ENCODE results near the gene LIN7A. TPM values are rescaled to one million over a fixed set of nuclear protein-coding genes. Genes with fewer than 3 reads are reported as not detected.

The LIN7A gene
- total and polyA plus RNA-seq, 4 donors = 6.0 to 20.6 (median 9.1) TPM

DNA sequence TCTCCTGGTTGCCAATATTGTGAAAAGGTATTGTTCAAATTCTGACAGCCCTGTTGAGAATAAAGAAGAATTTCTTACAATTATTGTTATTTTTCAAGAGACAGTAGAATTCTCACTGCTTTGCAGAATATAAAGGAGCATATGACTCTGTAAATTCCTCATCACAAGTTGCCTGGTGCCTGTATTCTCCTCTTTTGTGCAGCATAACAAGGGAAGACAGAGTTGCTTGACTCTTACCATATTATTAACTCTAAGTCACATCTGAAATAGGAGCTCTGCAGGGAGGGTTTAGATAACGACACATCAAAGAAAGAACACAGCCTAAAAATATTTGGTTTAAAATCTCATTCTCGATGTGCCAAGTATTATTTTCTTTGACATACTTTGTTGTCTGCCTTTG, 189.9 kb downstream of the LIN7A start (continued):
- TF ChIP-seq, protein P1, sequence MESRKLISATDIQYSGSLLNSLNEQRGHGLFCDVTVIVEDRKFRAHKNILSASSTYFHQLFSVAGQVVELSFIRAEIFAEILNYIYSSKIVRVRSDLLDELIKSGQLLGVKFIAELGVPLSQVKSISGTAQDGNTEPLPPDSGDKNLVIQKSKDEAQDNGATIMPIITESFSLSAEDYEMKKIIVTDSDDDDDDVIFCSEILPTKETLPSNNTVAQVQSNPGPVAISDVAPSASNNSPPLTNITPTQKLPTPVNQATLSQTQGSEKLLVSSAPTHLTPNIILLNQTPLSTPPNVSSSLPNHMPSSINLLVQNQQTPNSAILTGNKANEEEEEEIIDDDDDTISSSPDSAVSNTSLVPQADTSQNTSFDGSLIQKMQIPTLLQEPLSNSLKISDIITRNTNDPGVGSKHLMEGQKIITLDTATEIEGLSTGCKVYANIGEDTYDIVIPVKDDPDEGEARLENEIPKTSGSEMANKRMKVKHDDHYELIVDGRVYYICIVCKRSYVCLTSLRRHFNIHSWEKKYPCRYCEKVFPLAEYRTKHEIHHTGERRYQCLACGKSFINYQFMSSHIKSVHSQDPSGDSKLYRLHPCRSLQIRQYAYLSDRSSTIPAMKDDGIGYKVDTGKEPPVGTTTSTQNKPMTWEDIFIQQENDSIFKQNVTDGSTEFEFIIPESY (IDR thresholded peaks at IDR 0.05) = no peak

DNA sequence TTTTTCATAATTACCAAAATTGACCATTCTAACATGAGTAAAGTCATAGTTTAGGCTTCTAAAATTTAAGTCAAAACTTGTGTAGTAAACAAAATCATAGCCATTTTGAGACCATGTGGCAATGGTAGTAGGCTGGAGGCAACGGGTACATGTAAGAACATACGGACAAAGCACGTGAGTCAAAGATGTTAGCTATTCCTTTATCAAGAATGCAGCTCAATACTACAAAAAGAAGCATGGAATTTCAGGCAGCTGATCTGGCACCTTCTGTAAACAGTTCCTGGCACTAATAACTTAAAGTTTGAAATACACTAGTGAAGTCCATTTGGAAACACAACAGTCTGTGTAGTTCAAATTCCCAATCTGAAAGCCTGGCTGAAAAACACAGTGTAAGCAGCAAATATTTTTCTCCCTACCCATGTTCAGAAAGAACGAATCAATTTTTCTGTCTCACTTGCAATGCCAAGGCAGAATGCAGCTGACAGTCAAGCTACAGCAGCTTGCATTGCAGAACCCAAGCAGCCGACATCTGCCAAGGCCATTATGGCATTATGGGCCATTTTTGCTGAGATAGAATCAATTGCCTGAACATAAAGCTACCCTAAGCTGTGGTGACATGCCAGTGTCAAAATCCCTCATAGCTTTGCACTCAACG, 191.8 kb downstream of the LIN7A start:
- no peaks in the 10 kb centered on the region for H3K27me3 ChIP-seq (ENCODE audit: control insufficient read depth in 4 of 4, insufficient read depth in 4 of 4, low read length in 3 of 4)
- TF ChIP-seq, protein P1 (IDR thresholded peaks at IDR 0.05) = no peak
- no peak for TF ChIP-seq TAF1 (conservative IDR thresholded peaks at IDR 0.05)
- H3K4me3 ChIP-seq (ENCODE audit: low read depth in 1 of 3, low read length in 3 of 3) = no peak overlapping the region
- no peak overlapping the region for H3K9ac ChIP-seq (ENCODE audit: low read depth in 1 of 2, low read length in 2 of 2)
- 70% methylated on average over 6 of the region's 6 CpGs for WGBS
- no peak overlapping the region for H3K27ac ChIP-seq (ENCODE audit: low read depth in 1 of 2, low read length in 2 of 2)
- DNase-seq (ENCODE audit: low spot score) = no peak
- no peaks in the 10 kb centered on the region for H3K36me3 ChIP-seq (ENCODE audit: control insufficient read depth in 4 of 4, insufficient read depth in 3 of 4, low read depth in 1 of 4, low read length in 3 of 4)
- H3K9me3 ChIP-seq (ENCODE audit: control insufficient read depth in 4 of 4, low read length in 3 of 4) = no peaks in the 10 kb centered on the region
- H3K4me1 ChIP-seq (ENCODE audit: control insufficient read depth in 4 of 4, insufficient read depth in 4 of 4, low read length in 3 of 4) = no peaks in the 10 kb centered on the region

Small RNA genes lying within 50 kb of the gene (small RNA-seq; reads per million reads assigned to genes)
- gene MIR617 = not detected
- gene MIR618 = 0.18 reads per million

Other genes starting within 250 kb of the LIN7A start
- gene MYF6, start 230.3 kb downstream of the LIN7A start, total RNA-seq = not detected
- gene MYF6, start 230.3 kb downstream of the LIN7A start, polyA plus RNA-seq = under 1 TPM; 0.05 to 0.18 TPM
- gene MYF5, start 221.0 kb downstream of the LIN7A start, total RNA-seq = not detected
- gene MYF5, start 221.0 kb downstream of the LIN7A start, polyA plus RNA-seq = not detected
- 10 to 100 TPM; 24.7 to 94.3 TPM for gene ACSS3, start 140.1 kb upstream of the LIN7A start, total RNA-seq
- 10 to 100 TPM; 18.2 to 40.4 TPM for gene ACSS3, start 140.1 kb upstream of the LIN7A start, polyA plus RNA-seq